ENCODE results near the gene SKA3. TPM values are rescaled to one million over a fixed set of nuclear protein-coding genes. Genes with fewer than 3 reads are reported as not detected.
A peak's percentile ranks its signal among the peaks of the same experiment; 100 is the strongest.
"Not testable (repeated sequence)": the region's sequence is repeated elsewhere in the genome, so short reads cannot be mapped to it uniquely, and the experiment has no call there.

SKA3 gene
- 0.65 TPM for total RNA-seq
- long read RNA-seq, partial matches to known transcripts, result 0 of 2 reads
- long read RNA-seq, other reads (novel, unspliced or antisense), result 1 of 2 reads

DNA sequence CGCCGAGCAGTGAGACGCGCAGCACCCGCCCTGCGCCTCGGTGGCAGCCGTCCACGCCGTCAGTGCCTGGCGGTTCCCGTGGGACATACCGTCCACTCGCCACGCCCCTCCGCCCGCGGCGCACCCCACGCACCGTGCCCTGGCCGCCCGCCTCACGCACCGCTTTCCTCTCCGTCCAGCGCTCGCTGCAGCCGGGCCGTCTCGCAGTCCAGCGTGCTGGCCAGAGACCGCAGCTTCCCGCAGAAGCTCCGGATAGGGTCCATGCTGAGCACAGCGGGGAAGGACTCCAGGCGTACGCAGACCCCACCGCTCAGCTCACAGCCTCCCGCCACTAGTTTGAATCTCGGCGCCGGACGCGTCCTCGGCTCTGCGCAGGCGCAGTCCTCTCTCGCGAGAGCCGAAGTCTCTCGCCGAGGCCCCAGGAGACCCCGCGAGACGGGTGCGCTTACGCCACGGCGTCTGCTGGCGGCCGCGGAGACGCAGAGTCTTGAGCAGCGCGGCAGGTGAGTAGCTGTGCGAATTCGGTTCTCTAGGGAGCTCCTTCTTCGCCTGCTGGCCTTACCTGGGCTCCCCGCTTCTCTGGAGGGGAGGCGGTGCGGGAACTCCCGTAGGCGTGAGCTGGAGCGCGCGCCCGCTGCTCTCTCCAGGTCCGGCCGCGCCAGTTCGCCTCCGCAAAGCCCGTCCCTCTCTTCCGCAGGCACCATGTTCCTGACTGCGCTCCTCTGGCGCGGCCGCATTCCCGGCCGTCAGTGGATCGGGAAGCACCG is at the start of gene SKA3, which contains the start of gene MRPL57:
TSS of gene SKA3 (minus strand) at position 338 of the 767 bp plus-strand sequence. CDS start at position 263, 75 bp downstream.
TSS of gene MRPL57 (plus strand) at position 444 of the 767 bp plus-strand sequence. CDS start at position 703, 259 bp downstream.
- DNase-seq (ENCODE audit: low spot score), result peak; percentile 94
- intact Hi-C loops (cut with DNase I), result no loop called here

DNA sequence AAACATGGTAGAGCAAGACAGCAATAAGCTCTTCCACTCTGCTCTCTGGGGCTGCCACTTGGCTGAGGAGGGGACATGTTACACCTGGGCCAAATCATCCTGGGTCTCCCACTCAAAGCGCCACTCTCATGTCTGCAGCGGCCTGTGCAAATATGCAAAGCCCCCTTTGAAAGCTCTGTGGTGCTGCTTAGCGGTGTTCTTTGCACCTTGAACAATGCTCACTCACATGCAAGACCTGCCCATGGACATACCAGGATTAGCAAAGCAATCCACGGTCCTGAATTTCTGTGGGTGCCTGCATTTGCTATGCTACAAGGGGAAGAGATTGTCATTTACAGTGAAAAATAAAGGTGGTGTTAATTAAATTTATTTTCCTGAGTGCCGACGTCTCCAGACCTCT is 48.7 kb upstream of the SKA3 start:
- intact Hi-C loops (cut with DNase I), result no loop called here
- DNase-seq (ENCODE audit: low spot score), result no peak

DNA sequence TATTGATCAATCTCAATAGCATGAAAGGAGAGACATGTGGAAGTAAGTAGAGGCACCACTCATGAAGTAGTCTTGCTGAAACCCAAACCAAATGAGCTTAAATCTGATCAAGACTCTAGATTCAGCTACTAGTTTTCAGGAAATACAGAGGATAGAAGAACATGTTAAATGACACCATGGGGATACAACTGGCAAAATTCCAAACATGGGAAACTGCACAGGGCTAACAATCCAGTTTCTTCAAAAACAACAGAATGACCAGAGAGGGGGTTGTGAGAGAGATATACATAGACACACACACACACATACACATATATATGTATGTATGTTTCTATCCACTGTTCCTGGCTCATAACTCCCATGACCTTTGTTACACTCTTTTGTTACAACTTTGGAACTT is 44.9 kb upstream of the SKA3 start:
- no peak for DNase-seq (ENCODE audit: low spot score)
- intact Hi-C loops (cut with DNase I), result no loop called here

DNA sequence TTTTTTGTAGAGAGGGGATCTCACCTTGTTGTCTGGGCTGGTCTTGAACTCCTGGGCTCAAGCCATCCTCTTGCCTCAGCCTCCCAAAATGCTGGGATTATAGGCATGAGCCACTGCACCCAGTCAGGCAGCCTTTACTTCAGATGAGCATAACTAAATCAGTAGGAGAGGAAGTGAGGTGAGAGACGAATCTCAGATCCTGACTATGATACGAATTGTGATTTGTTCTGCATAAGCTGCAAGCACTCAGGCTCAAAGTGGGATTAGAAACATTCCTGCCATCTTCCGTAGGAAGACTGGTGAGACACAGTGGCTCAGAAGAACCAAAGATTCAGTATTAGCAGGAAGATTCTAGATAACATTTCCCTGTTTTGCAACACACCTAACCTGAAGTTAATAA is 43.4 kb upstream of the SKA3 start:
- intact Hi-C loops (cut with DNase I); DNase-seq (ENCODE audit: low spot score): not testable (repeated sequence)

DNA sequence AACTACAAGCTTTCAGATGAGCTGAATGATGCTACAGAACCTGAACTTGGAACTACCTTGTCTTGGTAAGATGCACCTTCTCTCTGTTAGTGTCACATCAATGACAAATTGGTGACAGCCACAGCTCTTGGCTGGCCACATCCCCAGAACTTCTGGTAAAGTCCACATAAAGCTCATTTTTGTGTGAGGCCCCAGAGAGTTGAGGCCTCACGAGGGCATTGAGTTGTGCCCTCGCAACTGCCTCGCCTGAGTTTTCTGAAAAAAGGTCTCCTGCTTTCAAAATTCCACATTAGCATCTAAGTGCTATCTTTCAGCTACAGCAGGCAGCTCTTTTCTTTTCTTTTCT is 42.7 kb upstream of the SKA3 start:
- no peak for DNase-seq (ENCODE audit: low spot score)
- intact Hi-C loops (cut with DNase I), result no loop called here

DNA sequence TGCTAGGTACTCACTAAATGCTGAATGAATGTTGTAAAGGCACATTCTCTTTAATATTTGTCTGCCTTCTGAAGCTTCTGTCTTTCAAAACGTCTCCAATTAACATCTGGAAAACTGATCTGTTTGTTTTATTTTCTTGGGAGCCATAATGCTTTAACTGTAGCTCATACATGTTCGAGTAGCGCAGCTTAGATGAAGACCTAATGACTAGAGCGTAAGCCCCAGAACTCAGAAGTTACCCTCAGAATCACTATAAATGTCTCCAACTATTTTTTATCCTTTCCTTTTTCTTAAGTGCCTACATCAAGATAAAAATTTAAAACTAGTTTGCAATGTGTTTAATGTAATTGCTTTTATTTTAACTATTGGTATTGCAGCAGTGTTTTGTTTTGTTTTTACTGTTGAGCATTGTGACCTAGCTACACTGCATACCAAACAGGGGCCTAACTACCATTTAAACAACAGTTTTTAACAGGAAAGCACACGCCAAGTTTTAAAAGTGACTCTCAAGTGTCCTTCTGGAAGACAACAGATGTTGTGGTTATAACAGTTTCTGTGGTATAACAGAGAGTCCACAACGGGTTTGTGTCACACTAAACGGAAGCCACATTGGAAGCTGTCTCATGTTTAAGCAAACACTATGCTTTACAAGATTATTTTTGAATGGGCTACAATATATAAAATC is 42.1 kb upstream of the SKA3 start:
- no peak for DNase-seq (ENCODE audit: low spot score)
- intact Hi-C loops (cut with DNase I), result no loop called here

DNA sequence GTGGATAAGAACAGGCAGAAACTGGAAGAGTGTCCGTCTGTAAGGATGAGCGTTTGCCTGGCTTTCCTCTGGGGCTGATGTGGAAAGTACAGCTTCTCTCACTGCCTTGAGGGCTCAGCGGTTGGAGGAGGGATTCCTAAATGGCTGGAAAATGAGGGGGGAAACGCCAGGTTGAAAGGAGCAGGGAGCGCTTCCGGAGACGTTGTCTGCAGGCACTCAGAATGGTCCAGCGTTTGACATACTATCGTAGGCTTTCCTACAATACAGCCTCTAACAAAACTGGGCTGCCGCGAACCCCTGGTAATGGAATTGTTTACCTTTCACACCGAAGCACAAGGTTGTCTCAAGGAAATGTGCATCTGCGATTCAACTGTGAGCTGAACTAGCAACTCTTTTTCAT is 40.0 kb upstream of the SKA3 start:
- DNase-seq (ENCODE audit: low spot score), result no peak
- intact Hi-C loops (cut with DNase I), result no loop called here

DNA sequence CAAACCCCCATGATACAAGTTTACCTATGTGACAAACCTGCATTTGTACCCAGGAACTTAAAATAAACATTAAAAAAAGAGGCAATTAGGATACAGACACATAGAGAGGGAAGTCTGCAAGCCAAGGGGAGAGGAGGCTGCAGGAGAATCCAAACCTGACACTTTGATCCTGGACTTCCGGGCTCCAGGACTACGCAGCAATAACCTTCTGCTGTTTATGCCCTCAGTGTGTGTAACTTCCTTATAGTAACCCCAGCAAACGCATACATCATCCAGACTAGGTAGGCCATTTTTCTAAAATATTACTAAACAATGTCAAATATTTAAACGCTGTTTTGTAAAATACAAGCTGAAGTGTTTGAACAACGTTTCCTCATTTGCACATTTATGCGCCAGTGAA is 39.1 kb upstream of the SKA3 start:
- intact Hi-C loops (cut with DNase I); DNase-seq (ENCODE audit: low spot score): not testable (repeated sequence)

DNA sequence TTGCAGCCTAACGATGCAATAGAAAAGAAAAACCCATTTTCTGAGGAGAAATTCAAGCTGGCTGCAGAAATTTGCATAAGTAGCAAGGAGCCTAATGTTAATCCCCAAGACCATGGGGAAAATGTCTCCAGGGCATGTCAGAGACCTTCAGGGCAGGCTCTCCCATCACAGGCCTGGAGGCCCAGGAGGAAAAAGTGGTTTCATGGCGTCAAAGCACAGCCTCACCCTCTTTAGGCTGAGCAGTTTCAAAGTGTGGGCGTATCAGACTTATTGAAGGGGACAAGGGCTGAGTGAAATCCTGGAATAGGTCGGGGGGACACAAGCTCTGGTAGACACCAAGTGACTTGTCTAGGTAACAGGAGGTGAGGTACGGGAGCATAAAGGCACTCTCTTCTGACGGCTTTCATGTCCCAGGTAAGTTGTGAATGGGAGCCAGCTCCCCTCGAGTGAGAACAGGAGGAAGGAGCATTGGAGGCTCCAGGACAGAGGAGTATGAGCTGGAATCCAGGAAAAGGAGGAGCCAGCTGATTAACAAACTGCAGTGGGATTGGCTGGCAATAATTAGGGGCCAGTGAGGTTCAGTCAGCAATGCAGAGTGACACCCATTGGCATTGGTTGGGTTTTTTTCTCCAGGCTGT is 35.9 kb upstream of the SKA3 start:
- intact Hi-C loops (cut with DNase I), result no loop called here
- no peak for DNase-seq (ENCODE audit: low spot score)

DNA sequence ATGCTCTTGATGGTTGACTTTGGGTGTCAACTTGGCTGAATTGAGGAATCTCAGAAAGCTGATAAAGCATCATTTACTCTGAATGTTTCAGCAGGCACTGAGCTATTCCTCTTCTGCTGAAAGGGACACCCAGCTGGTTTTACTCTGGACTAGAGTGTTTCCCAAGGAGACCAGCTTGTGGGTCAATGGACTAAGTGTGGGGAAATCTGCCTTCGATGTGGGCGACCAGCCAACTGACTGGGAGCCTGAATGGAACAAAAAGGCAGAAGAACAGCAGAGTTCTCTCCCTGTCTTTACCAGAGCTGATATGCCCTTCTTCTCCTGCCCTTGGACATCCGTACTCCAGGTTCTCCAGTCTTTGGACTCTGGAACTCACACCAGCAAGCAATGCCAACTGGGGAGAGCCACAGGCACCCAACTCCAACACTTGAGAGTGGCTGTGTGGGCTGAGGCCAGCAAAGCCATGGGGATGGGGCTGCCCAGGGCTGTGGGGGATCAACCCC is 32.4 kb upstream of the SKA3 start:
- intact Hi-C loops (cut with DNase I), result no loop called here

DNA sequence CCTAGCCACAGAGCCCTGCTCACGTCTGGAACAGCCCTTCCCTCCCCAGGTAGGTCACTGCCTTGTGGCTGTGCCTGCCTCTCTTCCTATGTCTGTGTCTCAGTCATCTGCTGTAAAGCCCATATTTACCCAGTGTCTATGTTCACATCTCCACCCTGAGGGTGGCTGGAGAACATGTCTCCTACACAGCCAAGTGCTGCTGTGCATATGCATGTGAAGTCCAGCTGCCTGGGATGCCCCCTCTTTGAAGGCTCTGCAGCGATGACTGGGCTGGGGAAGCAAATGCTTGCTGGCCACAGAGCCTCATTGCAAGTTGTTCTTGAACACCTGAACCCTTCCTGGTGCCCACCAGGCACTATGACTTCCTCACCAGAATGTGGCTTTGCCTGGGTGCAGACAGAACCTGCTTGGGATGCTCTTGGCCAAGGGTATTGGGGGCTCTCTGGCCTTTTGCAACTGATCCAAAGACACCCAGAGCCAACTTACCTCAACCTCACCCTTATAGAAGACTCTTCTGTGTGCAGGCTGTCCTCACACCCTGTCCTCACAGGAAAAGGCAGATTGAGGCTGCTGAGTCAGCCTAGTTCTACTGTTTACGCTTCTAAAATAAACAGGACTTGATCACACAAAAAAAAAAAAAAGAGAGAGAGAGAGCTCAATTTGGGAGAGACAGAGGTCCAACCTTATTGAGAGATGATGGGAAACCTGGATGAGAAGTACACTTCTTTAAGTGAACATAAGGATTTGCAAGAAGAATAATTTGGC is 26.6 kb upstream of the SKA3 start:
- intact Hi-C loops (cut with DNase I), result no loop called here
- no peak for DNase-seq (ENCODE audit: low spot score)

More for the DNA sequence above, 32.4 kb upstream of the SKA3 start:
- no peak for DNase-seq (ENCODE audit: low spot score)

DNA sequence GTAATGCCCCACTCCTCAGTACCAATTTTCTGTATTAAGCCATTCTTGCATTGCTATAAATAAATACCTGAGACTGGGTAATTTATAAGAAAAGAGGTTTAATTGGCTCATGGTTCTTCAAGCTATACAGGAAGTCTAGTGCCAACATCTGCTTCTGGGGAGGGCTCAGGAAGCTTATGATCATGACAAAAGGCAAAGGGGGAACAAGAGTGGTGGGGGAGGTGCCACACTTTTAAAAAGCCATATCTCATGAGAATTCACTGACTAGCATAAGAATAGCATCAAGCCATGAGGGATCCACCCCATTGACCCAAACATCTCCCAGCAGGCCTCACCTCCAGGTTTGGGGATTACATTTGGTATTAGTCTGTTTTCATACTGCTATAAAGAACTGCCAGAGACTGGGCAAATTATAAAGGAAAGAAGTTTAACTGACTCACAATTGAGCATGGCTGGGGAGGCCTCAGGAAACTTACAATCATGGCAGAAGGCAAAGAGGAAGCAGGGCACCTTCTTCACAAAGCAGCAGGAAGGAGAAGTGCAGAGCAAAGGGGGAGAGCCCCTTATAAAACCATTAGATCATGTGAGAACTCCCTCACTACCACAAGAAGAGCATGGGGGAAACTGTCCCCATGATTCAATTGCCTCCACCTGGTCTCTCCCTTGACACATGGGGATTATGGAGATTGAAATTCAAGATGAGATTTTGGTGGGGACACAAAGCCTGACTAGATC is 25.3 kb upstream of the SKA3 start:
- intact Hi-C loops (cut with DNase I); DNase-seq (ENCODE audit: low spot score): not testable (repeated sequence)

DNA sequence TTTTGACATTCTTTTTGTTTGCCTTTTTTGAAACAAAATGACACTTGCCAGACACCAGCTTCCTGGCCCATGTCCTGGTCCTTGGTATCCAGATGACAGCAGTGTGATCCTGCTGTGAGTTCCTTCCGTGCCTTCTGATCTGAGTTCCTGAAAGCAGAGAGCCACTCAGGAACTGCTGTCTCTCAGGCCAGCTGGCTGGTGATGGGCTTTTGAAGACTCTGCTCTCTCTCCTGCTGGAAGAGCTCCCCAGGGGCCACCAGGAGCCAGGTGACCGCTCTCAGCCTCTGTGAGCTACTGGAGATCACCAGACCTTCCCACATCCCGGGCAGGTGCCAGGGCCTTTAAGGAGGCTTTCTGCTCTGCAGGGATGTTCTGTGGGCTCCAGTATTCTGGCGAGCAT is 22.0 kb upstream of the SKA3 start:
- DNase-seq (ENCODE audit: low spot score); intact Hi-C loops (cut with DNase I): not testable (repeated sequence)

DNA sequence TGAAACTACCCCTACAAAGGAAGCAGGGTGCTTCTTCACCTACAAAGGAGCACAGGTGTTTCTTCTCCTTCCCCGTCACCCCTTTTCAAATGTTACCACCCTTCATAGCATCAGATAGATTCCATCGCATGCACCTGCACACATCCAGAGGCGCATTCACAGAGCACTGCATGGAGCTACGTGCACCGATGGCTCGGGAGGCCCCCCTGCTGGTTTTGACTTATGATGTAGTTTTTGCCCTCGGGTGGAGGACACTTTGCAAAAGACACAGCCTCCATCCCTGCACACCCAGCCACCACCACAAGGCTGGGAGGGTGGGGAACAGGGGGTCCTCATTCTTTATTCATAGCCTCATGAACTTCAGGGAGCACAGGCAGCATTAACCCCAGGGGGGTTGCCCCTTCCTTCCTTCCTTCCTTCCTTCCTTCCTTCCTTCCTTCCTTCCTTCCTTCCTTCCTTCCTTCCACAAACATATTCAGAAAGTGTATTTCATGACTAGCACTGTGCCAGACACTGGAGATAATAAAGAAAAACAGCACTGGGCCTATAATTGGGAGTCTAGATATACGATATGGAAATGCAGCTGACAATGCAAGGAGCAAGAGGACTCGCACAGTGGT is 21.4 kb upstream of the SKA3 start:
- intact Hi-C loops (cut with DNase I); DNase-seq (ENCODE audit: low spot score): not testable (repeated sequence)

DNA sequence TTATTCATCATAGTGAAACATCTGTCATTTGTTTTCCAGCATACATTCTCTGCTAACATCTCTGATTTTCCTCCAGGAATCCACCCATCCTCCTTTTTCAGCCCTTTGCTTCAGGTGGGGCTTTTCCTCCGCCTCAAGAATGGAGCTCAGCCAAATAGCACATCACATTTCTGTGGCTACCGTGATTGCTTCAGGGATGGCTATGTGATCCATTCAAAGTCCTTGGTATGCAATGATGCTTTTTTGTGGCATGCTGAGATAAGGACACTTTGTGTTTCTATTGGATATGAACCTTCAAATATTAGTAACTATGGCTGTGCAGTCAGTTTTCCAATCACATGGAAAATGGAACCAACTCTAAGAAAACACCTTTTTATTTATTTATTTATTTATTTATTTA is 18.4 kb upstream of the SKA3 start:
- DNase-seq (ENCODE audit: low spot score); intact Hi-C loops (cut with DNase I): not testable (repeated sequence)

DNA sequence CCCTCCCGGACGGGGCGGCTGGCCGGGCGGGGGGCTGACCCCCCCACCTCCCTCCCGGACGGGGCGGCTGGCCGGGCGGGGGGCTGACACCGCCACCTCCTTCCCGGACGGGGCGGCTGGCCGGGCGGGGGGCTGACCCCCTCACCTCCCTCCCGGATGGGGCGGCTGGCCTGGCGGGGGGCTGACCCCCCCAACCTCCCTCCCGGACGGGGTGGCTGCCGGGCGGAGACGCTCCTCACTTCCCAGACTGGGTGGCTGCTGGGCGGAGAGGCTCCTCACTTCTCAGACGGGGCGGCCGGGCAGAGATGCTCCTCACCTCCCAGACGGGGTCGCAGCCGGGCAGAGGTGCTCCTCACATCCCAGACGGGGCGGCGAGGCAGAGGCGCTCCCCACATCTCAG is 10.1 kb upstream of the SKA3 start:
- DNase-seq (ENCODE audit: low spot score); intact Hi-C loops (cut with DNase I): not testable (repeated sequence)

DNA sequence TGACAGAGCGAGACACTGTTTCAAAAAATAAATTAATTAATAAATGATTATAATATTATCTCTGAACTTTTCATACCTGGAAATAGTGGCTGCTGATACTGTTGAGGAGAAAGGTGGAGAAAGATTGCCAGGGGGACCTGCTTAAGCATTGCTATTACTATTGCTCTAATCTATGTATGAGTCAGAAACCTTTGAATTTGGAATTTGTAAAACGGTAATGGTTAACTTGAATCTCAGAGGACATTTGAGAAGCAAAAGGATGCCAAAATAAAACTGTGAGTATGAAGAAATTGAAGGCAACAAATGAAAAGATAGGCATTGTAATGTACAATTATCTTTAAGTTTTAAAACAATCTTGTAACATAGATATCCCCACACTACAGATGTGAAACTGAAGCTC is 5.3 kb upstream of the SKA3 start:
- DNase-seq (ENCODE audit: low spot score), result no peak
- intact Hi-C loops (cut with DNase I), result loop anchor here (2.0 kb wide), 1 partner anchor 241 kb away; no protein-coding TSS in a partner anchor

DNA sequence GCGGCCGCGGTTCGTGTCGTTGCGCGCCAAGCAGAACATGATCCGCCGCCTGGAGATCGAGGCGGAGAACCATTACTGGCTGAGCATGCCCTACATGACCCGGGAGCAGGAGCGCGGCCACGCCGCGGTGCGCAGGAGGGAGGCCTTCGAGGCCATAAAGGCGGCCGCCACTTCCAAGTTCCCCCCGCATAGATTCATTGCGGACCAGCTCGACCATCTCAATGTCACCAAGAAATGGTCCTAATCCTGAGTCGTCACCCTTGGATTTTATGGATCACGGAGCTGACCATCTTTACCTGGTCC is 581 bp upstream of the SKA3 start:
- intact Hi-C loops (cut with DNase I), result no loop called here
- DNase-seq (ENCODE audit: low spot score), result no peak
